ENCODE results near the gene CLEC1B. TPM values are rescaled to one million over a fixed set of nuclear protein-coding genes. Genes with fewer than 3 reads are reported as not detected.
"Not testable (repeated sequence)": the region's sequence is repeated elsewhere in the genome, so short reads cannot be mapped to it uniquely, and the experiment has no call there.

The CLEC1B gene
- total RNA-seq, 6 experiments from 2014 or later: not detected

DNA sequence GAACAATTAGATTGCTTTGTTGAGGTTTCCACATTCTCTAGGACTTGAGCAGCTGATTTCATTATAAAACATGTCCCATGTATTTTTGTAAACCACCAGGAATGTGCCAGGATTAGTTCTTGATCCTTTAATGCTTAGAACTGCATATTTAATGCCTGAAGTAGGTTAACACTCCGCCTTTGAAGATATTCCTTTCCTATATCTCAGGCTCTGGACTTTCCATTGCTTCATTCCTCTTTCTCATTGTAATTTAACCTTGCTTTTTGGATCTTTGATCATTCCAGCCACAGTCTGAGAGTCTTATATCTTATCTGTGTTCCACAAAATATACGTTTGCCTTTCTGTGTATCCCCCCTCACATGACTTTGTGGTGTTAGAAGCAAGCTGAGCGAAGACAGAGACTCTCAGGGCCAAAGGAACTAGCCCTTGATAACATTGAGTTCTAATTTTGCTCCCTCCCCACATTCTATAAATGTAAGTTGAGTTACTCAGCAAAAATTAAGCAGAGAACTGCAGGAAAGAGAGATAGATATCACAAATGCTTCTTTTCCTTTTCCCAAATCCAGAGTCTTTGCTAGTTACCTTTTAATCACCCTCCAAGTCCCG, 2.4 kb upstream of the CLEC1B start:
- Mint-ChIP-seq H3K9me3 (no peaks in the 10 kb centered on the region), H3K27me3 (ENCODE audit: insufficient read depth) (peaks cover 13% of the 10 kb centered on the region), H3K4me3 (no peak overlapping the region), H3K27ac (no peak overlapping the region), H3K4me1 (ENCODE audit: low read depth) (peaks cover 6% of the 10 kb centered on the region), H3K36me3 (ENCODE audit: low read depth) (no peaks in the 10 kb centered on the region)
- DNase-seq: no peak
- TF ChIP-seq, protein P1, sequence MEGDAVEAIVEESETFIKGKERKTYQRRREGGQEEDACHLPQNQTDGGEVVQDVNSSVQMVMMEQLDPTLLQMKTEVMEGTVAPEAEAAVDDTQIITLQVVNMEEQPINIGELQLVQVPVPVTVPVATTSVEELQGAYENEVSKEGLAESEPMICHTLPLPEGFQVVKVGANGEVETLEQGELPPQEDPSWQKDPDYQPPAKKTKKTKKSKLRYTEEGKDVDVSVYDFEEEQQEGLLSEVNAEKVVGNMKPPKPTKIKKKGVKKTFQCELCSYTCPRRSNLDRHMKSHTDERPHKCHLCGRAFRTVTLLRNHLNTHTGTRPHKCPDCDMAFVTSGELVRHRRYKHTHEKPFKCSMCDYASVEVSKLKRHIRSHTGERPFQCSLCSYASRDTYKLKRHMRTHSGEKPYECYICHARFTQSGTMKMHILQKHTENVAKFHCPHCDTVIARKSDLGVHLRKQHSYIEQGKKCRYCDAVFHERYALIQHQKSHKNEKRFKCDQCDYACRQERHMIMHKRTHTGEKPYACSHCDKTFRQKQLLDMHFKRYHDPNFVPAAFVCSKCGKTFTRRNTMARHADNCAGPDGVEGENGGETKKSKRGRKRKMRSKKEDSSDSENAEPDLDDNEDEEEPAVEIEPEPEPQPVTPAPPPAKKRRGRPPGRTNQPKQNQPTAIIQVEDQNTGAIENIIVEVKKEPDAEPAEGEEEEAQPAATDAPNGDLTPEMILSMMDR (IDR thresholded peaks at IDR 0.05): no peak

GRCh38 chr12:9992296-9992695, 6.6 kb downstream of the CLEC1B start:
- Mint-ChIP-seq H3K36me3 (ENCODE audit: low read depth) (no peaks in the 10 kb centered on the region), H3K4me3 (no peak overlapping the region), H3K9me3 (no peaks in the 10 kb centered on the region), H3K27me3 (ENCODE audit: insufficient read depth) (peaks cover 16% of the 10 kb centered on the region), H3K4me1 (ENCODE audit: low read depth) (no peaks in the 10 kb centered on the region), H3K27ac (no peak overlapping the region)
- no peak for DNase-seq
- TF ChIP-seq, protein P1 (IDR thresholded peaks at IDR 0.05): no peak

DNA sequence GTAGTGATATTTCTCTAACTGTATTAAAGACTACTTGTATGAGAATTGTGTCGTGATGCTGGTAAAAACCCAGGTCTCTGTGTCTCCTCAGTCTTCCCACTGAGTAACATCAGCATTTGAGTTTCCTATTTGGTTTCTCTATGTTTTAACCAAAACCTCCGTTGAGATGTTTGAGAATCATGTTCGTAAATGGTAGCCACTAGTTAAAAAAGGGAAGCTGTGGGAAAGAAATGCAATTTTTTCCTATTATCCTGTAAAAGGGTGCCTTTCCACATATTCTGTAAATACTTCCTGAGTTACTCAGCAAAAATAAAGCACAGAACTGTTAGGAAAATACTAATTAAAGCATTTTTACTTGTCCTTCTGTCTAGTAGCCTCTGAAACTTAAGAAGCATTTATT, 7.0 kb downstream of the CLEC1B start:
- no peaks in the 10 kb centered on the region for H3K4me1 Mint-ChIP-seq (ENCODE audit: low read depth)
- H3K27me3 Mint-ChIP-seq (ENCODE audit: insufficient read depth): peaks cover 13% of the 10 kb centered on the region
- H3K27ac Mint-ChIP-seq: no peak overlapping the region
- no peak for DNase-seq
- H3K4me3 Mint-ChIP-seq: no peak overlapping the region
- TF ChIP-seq, protein P1 (IDR thresholded peaks at IDR 0.05): no peak
- no peaks in the 10 kb centered on the region for H3K36me3 Mint-ChIP-seq (ENCODE audit: low read depth)
- H3K9me3 Mint-ChIP-seq: no peaks in the 10 kb centered on the region

DNA sequence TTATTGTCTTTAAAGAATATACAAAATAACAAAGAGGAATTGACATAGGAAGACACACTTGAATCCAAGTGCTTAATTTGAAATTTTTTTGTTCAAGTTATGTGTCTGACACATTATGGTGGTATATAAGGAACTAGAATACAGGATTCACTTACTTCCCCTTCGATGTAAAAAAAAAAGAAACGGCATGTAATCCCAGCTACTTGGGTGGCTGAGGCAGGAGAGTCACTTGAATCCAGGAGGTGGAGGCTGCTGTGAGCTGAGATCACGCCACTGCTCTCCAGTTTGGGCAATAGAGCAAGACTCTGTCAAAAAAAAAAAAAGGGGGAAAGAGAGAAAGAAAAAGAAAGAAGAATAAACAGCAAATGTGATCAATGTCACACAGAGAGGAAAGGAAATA, 18.8 kb downstream of the CLEC1B start:
- no peaks in the 10 kb centered on the region for H3K36me3 Mint-ChIP-seq (ENCODE audit: low read depth)
- no peak for DNase-seq
- peaks cover 5% of the 10 kb centered on the region for H3K9me3 Mint-ChIP-seq
- no peak overlapping the region for H3K4me3 Mint-ChIP-seq
- TF ChIP-seq, protein P1 (IDR thresholded peaks at IDR 0.05): no peak
- no peaks in the 10 kb centered on the region; the same call in 1 of the 2 replicates for H3K27me3 Mint-ChIP-seq (ENCODE audit: insufficient read depth)
- H3K27ac Mint-ChIP-seq: no peak overlapping the region
- no peaks in the 10 kb centered on the region for H3K4me1 Mint-ChIP-seq (ENCODE audit: low read depth)

DNA sequence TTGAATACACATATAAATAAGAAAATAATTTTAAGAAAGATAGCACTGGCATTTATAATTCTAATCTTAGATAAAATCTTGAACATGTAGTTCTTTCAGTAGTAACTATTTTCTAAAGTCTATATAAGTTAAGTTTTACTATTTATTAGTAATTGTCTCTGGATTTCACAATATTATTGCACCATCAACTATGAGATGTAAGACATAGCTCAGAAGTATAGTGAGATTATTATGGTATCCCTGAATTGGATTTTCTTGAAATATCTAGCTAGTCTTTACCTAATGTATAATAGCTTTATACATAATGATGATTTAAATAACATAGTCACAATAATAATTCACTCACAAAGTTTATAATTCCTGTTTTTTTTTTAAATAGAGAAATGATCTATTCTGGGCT, 21.0 kb downstream of the CLEC1B start:
- Mint-ChIP-seq H3K36me3 (ENCODE audit: low read depth) (no peaks in the 10 kb centered on the region), H3K4me1 (ENCODE audit: low read depth) (no peaks in the 10 kb centered on the region), H3K4me3 (no peak overlapping the region), H3K9me3 (peaks cover 8% of the 10 kb centered on the region), H3K27ac (no peak overlapping the region), H3K27me3 (ENCODE audit: insufficient read depth) (peaks cover 10% of the 10 kb centered on the region; the same call in 1 of the 2 replicates)
- TF ChIP-seq, protein P1 (IDR thresholded peaks at IDR 0.05): no peak
- no peak for DNase-seq

- H3K27me3 Mint-ChIP-seq (ENCODE audit: insufficient read depth): peaks cover 10% of the 10 kb centered on the region; the same call in 1 of the 2 replicates
- not testable (repeated sequence) for H3K27ac Mint-ChIP-seq; H3K4me3 Mint-ChIP-seq; H3K36me3 Mint-ChIP-seq (ENCODE audit: low read depth); H3K4me1 Mint-ChIP-seq (ENCODE audit: low read depth); H3K9me3 Mint-ChIP-seq; DNase-seq
These were observed 22.3 kb downstream of the CLEC1B start for GRCh38 chr12:9976626-9977025.
